ENCODE results near the gene PPARA.

PPARA gene

DNA sequence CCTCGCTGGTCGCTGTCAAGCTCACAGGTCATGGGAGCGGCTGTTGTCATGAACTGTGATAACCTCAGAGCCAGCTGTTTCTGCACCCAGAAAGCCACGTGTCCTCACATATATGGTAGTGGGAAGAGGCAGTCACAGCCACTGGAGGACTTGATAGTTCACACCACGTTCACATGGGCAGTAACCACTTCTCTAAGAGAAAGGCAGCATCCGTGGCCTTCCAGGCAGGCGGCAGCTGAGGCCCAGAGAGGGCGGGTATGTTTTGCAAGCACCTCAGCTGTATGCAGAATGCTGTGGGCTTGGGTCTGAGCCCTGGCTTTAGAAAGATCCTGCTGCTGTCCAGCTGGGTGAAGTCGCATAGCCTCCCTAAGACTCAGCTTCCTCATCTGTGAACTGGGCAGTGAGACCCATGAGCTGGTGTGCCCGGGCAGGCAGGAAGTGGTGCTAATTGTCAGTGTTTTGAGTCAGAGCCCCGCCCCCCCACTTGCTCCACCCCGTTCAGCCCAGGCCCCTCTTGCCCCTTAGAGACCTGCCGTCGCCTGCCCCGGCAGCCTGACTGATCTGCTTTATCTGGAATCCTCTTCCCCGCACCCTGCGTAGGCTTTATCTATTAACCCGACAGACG lies 130.8 kb downstream of the PPARA start:
- DNase-seq: no peak

DNA sequence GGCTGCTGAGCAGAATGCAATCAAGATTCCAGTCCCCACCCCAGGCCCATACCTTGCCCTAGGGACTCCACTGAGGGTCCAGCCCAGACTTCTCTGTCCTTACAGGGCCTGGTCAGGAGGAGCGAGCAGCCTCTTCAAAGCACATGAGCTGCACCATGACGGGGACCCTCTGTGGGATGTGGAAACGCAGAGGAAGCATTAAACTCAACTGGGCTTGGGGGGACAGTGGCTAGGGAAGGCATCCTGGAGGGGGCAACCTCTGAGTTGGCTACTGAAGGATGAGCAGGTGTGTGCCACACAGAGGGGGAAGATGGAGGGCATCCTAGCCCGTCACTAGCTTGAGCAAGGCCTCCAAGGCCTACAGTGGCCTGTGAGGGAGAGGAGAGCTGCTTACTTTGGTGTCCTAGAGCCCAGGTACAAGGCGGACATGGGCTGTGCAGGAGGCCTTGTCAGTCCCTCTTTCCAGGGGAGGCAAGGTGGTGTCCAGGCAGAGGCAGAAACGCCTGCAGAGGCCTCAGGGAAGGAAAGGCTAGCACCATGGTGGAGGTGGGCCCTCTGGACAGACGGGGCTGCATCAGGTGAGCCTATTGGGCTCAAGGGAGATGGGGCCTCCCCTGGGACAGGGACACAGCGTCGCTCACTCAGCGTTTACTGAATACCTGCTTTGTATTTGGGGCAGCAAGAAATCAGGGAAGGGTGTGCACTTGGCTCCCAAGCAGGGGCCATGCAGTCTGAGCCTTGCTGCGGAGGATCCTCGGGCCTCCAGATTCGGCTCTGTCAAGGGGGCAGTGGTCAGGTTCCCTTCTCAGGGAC lies 131.7 kb downstream of the PPARA start:
- DNase-seq: no peak

DNA sequence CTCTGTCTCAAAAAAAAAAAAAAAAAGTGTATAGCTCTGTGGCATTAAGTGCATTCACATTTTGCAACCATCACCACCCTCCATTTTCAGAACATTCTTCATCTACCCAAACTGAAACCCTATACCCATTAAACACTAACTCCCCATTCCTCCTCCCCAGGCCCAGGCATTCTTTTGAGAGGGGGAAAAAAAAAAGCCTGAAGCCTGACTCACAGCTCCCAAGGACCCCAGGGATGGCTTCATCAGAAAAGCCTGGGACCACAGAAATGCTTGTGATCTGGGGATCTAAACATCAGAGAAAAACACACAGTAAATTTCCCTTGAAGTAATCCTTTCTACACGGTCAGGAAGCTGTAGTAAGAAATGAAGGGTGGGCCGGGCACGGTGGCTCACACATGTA lies 135.7 kb downstream of the PPARA start:
- no peak for DNase-seq

DNA sequence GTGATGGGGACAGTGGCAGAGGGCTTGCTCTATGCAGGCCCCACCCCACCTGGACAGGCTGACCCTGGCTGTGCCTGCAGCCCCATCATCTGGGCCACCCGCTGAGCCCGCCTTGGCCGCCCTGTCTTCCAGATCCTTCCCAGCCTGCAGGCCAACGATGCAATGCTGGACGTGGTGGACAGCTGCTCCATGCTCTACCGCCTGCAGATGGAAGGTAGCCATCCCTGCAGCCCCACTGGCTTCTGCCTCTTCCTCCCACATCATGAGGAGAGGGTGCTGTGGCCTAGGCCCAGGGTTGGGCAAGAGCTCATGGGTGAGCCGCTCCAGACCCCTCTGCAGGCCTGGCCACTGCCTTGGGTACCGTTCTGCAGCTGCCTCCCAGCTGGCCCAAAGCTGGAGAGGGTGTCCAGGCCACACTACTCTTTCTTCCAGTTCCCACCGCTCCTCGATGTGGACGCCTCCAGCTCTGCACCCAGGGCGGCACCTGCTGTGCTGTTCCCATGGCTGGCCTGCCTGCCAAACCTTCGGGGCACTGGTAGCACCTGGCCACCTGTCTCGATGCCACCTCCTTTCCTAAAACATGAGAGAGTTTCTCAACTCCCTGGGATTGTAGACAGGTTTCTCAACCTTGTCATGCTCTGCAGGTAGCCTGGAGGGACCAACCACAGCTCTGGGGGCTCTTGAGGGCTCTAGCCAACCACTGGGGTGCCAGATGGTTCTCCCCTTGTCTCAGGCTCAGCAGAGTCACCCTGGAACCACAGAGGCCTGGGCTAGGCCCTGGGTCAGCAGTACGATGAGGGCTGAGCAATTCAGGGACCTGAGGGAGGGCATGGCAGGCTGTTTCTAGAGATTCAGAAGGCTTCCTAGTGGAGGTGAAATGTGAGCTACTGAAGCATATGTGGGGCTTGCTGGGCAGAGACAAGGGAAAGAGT lies 136.9 kb downstream of the PPARA start:
- DNase-seq: no peak

DNA sequence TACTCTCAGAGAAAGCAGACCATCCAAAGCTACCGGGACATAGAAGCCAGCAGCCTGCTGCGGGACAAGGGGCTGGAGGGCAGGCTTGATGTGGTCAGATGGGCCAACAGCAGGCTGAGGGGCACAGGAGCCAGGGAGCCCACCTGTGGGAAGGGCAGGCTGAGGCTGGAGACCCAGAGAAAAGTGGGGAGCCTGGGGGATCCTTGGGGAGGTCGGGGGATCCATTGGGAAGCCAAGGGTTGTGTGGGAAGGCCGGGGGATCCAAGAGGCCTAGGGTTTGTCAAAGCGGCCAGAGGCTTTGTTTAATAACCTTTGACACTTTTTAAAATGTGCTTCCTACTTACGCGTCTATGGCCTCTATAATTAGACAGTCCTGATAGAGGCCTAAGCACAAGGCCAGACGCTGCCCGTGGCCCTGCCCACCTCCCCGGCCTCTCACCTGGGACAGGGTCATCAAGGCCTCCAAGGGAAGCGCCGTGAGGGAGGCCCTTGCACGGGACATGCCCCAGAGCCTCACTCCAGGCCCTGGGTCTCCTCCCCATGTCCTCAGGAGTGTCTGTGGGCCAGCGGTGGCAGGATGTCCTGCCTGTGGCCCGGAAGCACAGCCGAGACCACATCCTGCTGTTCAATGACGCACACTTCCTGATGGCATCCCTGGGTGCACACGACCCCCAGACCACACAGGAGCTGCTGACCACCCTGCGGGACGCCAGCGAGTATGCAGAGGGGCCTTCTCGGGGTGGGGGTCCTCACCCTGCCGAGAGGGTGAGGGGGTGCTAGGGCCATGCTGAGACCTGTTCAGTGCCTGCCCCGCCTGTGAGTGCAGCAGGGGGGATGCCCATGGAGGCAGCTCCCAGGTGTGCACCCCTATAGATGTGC lies 137.8 kb downstream of the PPARA start:
- no peak for DNase-seq

DNA sequence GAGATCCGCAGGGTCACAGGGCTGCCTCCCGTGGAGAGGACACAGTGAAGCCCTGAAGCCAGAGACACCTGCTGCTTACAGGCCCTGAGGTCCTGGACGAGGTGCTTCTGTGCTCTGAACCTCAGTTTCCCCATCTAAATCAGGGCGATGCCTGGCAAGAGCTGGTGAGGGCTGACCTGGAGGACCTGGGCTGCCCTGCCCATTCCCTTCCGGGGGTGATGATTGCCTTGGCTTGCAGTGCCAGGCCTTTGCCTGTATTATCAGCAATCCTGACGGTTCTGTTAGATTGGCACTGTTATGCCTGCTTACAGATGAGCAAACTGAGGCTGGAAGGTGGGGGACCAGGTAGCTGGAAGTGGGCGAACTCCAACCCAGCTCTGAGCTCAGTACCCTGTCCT lies 138.5 kb downstream of the PPARA start:
- DNase-seq: no peak

DNA sequence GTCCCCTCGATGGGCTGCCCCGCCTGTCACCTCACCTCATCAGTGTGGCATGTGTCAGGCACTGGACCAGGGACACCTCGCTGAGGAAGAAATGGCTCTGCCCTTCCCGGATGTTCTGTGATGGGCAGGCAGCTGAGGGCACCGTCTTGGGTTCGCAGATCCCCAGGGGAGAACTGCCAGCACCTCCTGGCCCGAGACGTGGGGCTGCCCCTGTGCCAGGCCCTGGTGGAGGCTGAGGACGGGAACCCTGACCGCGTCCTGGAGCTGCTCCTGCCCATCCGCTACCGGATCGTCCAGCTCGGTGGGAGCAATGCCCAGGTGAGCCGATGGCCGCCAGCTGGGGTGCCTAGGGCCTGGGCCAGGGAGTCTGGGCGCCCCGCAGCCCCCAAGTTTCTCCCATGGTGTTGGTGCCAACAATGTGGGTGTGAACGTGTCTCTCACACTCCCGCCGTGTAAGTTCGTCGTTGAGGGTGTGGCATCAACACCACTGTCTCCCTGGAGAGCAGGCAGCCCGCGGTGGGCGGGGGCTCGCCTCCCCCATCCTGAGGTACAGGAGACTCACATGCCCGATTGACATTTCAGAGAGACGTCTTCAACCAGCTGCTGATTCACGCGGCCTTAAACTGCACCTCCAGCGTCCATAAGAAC lies 139.0 kb downstream of the PPARA start:
- no peak for DNase-seq

DNA sequence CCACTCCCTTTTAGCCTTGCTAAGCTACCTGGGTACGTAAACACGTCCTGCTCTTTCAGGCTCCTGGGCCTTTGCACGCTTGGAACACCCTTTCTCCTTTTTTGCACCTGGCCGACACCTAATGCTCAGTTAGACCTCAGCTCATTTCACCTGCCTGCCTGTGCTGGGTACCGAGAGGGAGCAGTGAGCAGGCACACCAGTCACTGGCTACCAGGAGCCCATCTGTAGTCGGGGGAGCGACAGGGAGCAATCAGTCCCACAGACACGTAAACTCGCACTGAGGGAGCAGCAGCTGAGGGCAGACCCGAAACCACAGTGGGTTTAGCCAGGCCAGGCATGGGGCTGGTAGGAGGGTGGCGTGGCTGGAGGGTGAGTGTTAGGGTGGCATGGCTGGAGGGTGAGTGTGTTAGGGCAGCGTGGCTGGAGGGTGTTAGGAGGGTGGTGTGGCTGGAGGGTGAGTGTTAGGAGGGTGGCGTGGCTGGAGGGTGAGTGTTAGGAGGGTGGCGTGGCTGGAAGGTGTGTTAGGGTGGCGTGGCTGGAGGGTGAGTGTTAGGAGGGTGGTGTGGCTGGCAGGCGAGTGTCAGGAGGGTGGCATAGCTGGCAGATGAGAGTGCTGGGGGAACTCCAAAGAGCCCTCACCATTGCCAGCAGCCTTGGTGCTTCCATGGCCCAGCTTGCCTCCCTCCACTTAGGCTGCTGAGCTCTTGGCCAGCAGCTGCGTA lies 140.0 kb downstream of the PPARA start:
- no peak for DNase-seq

DNA sequence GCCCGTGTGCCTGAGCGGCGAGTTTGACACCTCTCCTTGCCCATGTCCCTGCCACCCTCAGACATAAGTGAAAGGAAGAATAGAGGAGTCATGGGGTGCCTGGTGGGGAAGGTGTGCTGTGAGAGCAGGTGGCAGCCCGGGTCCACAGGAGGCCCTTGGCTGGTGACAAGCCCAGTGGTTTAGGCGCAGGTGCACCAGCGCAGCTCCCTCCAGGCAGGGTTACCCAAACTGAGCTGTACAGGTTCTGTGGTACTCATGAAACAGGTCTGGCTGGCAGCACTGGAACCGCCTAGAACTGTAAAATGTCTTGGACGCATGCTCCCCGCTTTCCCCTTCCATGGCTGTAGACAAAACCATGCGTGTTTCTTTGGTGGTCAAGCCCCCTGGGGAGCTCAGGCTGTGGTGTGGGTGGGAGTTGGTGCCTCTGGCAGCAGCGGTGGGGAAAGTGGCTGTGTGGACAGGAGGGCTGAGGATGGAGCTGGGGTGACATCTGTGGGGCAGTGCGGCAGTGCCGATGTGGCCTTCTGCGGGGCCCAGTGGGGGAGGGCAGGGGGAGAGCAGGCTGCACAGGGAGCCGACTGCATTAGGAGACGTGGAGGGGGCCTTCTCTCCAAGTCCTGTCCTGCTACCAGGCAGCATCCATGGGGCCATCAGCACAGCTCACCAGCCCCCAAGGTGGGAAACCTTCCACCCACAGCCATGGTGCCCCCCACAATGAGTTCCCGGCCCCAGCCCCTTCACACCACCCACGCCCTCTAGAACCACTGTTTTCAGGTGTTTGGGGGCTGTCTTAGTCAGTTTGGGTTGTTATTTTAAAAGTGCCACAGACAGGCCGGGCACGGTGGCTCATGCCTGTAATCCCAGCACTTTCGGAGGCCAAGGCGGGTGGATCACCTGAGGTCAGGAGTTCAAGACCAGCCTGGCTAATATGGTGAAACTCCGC lies 140.8 kb downstream of the PPARA start:
- DNase-seq: no peak

DNA sequence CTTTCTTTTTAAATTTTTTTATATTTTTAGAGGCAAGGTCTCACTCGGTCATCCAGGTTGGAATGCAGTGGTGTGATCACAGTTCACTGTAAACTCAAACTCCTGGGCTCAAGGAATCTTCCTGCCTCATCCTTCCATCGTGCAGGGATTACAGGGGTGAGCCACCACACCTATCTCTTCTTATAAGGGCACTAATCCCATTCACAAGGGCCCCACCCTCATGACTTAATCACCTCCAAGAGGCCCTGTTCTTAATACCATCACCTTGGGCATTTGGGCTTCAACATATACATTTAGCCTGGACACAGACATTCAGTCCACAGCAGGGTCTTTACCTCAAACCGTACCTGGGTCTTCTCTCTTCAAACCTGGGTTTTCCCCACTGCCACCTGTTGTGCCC lies 141.8 kb downstream of the PPARA start:
- DNase-seq: no peak

DNA sequence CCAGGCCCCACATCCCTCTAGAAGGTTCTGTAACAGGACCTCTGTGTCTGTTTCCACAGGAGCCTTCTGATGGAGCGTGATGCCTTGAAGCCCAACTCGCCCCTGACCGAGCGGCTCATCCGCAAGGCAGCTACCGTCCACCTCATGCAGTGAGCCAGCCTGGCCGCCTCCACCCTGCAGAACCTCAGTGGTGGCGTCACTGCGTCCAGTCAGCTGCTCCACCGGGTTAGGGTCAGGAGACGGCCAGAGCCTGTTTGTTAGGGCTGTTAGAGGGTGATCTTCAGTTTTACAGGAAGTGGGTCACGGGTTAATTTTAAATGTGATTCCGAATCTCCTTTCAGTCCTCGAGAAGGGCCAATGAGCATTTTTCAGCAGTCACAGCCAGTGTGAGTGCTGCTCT lies 142.4 kb downstream of the PPARA start:
- no peak for DNase-seq

All from NCI-H510A treated with DMSO at 0.1 percent for 48 hours (cell line).